SK-N-MC (cell line): ENCODE measurements around the gene CPM.

Source experiments
- EZH2 ChIP-seq: fragments of 200-600 bp; sonication (generic); IDR thresholded peaks from one replicate; pipeline ENCODE4 v1.6.1; 2017; ENCODE audit warnings: antibody characterized with exemption
- POLR2AphosphoS5 ChIP-seq: IDR thresholded peaks from 2 replicates; pipeline ENCODE4 v1.6.1; 2012; ENCODE audit warnings: mild to moderate bottlenecking, low read depth, low read length, borderline replicate concordance

DNA sequence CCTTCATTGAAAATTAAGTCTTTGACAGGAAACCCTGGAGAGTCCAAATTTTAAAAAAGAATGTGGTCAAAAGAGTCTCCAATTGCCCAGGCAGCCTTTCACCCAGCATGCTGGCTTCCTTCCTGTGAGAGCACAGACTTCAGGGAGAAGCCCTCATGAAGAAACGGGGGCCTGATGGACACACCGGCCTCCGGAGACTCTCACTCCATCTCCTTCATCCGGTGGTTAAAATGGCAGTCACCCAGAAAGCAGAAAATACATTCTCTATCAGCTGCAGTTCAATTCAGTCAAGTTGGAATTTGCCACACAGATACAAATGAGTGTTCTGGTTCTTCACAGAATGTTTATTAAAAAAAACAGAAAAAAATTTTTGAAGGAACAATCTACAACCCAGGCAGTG lies 56.5 kb downstream of the CPM start:
- no peak for TF ChIP-seq EZH2
- TF ChIP-seq POLR2AphosphoS5 = no peak
